Tibial nerve (tissue), 4 donors: ENCODE measurements around the gene RXFP3.

ENCODE experiments used
- EP300 ChIP-seq, 2 donors: sonication (generic); formaldehyde crosslinking; IDR thresholded peaks; one replicate each; pipeline ENCODE4 v1.6.1; 2017; ENCODE audit warnings: antibody characterized with exemption in 2 of 2, mild to moderate bottlenecking in 1 of 2
- POLR2A ChIP-seq, 2 donors: fragments of 450-650 bp; IDR thresholded peaks; one replicate each; pipeline ENCODE4 v1.6.1; 2017; ENCODE audit warnings: antibody characterized with exemption in 2 of 2, mild to moderate bottlenecking in 2 of 2, moderate library complexity in 2 of 2
- TF ChIP-seq, protein P1 (sequence below), 5 experiments: fragments of 200-600 bp in 3 of 5; fragments of 450-650 bp in 2 of 5; sonication (generic) in 3 of 5; IDR thresholded peaks; one replicate each; pipeline ENCODE4 v1.5.1; 2016 to 2019; ENCODE audit warnings: antibody characterized with exemption in 5 of 5, mild to moderate bottlenecking in 3 of 5, moderate library complexity in 2 of 5

- TF ChIP-seq, protein P1, sequence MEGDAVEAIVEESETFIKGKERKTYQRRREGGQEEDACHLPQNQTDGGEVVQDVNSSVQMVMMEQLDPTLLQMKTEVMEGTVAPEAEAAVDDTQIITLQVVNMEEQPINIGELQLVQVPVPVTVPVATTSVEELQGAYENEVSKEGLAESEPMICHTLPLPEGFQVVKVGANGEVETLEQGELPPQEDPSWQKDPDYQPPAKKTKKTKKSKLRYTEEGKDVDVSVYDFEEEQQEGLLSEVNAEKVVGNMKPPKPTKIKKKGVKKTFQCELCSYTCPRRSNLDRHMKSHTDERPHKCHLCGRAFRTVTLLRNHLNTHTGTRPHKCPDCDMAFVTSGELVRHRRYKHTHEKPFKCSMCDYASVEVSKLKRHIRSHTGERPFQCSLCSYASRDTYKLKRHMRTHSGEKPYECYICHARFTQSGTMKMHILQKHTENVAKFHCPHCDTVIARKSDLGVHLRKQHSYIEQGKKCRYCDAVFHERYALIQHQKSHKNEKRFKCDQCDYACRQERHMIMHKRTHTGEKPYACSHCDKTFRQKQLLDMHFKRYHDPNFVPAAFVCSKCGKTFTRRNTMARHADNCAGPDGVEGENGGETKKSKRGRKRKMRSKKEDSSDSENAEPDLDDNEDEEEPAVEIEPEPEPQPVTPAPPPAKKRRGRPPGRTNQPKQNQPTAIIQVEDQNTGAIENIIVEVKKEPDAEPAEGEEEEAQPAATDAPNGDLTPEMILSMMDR (IDR thresholded peaks at IDR 0.05), result no peak
- no peak for TF ChIP-seq POLR2A (IDR thresholded peaks at IDR 0.05)
- no peak for TF ChIP-seq EP300 (IDR thresholded peaks at IDR 0.05)
These were observed 15.2 kb upstream of the RXFP3 start for GRCh38 chr5:33921002-33921401.
